Astrocyte of the spinal cord (primary cell): Measurements from ENCODE around the gene SETD4.

Experiments
- DNase-seq: peaks from one replicate; pipeline ENCODE4 v3.0.0; 2011; ENCODE audit warnings: low read depth, low spot score
- H3K4me3 ChIP-seq: 2 replicates; pipeline ENCODE4 v1.5.1; 2011; ENCODE audit warnings: low read depth, mild to moderate bottlenecking, low read length, moderate library complexity
- CTCF ChIP-seq: IDR thresholded peaks from 2 replicates; pipeline ENCODE4 v1.5.1; 2012; ENCODE audit warnings: low read depth, mild to moderate bottlenecking, low read length, inconsistent platforms
- in situ Hi-C: cut with HindIII; loops from 2 replicates; pipeline ENCODE4 v1.10.0; 2017; ENCODE audit warnings: low sequenced_read_pairs

Gene SETD4

DNA sequence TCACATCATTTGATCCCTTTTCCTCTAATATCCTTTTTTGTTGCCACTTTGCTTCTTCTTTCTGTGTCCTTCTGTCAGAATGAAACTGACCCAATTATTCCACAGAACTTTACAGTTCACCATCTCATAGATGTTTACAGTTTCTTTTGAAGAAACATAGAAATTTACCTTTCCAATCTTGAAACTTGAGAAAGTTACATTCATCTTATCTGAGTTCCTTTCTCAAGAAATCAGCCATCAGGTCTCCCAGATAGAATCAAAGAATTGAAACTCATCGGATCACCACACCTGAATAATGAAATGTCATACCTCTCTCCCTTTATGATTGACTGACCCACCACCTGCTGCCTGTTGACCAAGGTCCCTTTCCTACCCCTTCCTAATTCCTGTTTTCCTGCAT is 33.2 kb upstream of the SETD4 start:
- no peak for TF ChIP-seq CTCF
- no peak for DNase-seq
- H3K4me3 ChIP-seq = no peak overlapping the region
- in situ Hi-C loops = no loop called here

DNA sequence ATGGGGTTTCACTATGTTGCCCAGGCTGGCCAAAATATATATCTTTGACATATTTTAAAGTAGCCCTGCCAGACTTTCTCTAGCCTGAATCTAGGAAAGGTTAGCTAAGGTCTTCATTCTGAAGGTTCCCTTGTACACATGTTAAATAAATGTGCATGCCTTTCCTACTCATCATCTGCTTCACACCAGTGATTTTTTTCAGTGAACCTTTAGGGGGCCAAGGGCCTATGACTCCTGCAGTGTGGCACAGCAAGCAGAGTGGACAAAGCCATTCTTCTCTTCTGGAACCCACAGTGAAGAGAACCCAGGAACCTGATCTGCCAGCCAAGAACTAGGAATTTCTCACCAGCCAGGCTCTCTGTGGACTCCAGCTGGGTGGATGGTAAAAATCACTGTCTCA is 32.4 kb upstream of the SETD4 start:
- in situ Hi-C loops = no loop called here
- H3K4me3 ChIP-seq = no peak overlapping the region

GRCh38 chr21:36089946-36090345 is 29.6 kb upstream of the SETD4 start:
- in situ Hi-C loops = no loop called here
- no peak for TF ChIP-seq CTCF
- no peak overlapping the region for H3K4me3 ChIP-seq
- no peak for DNase-seq

More for the DNA sequence above, 32.4 kb upstream of the SETD4 start:
- DNase-seq = no peak
- TF ChIP-seq CTCF = no peak

GRCh38 chr21:36087362-36088138 is 27.2 kb upstream of the SETD4 start:
- peak; percentile 24 for TF ChIP-seq CTCF
- in situ Hi-C loops = no loop called here
- no peak for DNase-seq
- no peak overlapping the region for H3K4me3 ChIP-seq

GRCh38 chr21:36082237-36082664 is 21.9 kb upstream of the SETD4 start:
- no peak for TF ChIP-seq CTCF
- no peak overlapping the region for H3K4me3 ChIP-seq
- DNase-seq = no peak
- in situ Hi-C loops = no loop called here

DNA sequence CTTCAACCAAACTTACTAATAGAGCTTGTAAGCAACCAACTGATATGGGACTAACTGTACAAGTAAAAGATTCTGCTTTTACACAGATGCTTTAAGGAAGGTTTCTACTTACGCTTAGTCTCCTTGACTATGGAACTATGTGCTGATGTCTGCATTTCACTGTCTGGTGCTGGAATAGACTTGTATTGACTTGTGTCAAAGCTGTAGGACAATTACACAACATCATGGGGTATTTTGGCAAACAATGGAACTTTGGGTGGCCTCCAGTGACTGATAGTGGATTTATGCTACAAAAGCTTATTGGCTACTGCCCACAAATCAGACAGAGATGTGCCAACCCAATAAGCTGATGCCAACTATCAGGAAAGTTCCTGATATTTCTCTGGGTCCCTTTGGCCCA is 20.1 kb upstream of the SETD4 start:
- H3K4me3 ChIP-seq = no peak overlapping the region
- DNase-seq = no peak
- in situ Hi-C loops = no loop called here
- TF ChIP-seq CTCF = no peak

DNA sequence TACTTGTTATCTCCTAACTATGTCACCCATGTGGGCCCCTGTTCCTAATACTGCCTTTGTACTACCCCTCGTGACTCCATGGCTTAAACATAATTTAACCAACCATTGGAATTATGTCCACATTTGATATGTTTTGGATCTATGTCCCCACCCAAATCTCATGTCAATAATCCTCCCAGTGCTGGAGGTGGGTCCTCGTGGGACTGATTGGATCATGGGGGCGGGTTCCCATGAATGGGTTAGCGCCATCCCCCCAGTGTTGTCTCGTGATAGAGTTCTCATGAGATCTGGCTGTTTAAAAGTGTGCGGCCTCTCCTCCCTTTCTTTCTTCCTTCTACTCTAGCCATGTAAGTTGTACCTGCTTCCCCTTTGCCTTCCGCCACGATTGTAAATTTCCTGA is 19.3 kb upstream of the SETD4 start:
- DNase-seq = no peak
- no peak overlapping the region for H3K4me3 ChIP-seq
- in situ Hi-C loops = no loop called here
- no peak for TF ChIP-seq CTCF
